Stimulated activated CD4-positive, alpha-beta T cell treated with anti-CD3 and anti-CD28 coated beads, Interleukin-1b, Interleukin-23, amount 100 ng/mL, for 48 hours (primary cell): ENCODE results near the gene PARD3B.

Source experiments
- DNase-seq: peaks from one replicate; pipeline ENCODE4 v3.0.0-alpha.2; 2020

PARD3B gene

GRCh38 chr2:205375461-205376448, 830.5 kb downstream of the PARD3B start:
- DNase-seq, result no peak

DNA sequence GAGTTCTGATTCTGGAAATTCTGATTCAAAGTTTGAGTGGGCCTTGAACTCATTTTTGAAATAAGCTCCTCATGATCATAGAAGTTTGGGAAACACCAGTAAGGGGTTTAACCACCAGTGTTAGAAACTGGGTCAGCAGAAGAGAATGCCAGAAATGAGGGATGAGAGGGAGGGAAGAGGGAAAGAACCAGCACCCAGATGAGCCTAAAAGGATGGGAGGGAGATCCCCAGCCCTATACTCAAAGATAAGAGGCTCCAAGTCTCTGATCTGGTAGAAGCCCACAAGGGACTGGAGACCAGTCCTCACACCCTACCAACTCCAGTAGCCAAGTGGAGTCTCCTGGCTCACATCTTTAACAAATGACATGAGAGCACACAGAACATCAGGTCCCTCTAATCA, 832.0 kb downstream of the PARD3B start:
- DNase-seq, result no peak

GRCh38 chr2:205383601-205384000, 838.3 kb downstream of the PARD3B start:
- DNase-seq, result no peak

DNA sequence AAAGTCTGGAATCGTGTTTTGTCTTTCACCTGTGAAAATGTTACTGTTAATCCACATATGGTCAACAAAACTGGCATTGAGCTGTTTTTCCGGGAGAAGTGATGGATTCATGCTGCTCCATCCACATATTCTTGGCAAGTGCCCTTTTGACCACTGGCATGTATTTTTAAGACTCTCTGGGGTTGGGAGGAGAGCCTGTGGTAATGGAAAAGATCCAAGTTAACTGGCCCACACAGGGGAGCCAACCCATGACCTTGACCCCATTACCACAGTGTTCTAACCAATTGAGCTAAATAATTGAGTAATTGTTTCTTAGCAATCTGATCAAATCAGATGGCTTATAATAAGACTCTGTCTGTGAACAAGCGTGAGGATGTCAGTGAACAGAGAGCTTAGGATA, 840.8 kb downstream of the PARD3B start:
- no peak for DNase-seq

DNA sequence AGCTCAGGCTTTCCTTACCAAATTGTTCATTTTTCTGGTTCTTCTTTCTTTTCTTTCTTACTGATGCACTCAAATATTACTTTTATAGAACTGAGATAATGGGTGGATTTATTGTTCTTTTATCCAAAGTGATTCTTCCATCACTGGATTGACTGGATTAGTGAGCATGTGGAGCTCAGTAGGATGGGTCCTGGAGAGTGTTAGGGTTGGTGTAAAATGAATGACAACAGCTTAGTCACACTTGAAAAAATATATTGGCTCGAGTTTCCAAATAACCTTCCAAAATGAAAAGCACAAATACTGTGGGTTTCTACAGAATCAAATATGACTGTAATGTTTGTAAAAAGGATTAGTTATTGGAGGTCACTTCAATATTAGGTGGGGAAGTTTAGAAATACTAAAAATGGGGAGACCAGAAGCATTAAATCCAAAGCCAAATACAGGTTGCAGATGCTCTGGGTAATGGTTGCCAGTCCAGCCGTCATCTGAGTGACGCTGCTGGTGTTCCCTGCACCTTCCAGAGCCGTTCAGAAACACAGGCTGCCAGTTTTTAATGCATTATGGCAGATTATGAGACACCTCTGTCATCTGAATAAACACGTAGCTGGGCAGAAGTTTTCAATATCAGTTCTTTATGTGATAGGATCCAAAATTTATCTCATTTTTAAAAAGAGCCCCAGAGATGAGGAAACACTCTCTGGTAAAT, 842.2 kb downstream of the PARD3B start:
- DNase-seq, result no peak

DNA sequence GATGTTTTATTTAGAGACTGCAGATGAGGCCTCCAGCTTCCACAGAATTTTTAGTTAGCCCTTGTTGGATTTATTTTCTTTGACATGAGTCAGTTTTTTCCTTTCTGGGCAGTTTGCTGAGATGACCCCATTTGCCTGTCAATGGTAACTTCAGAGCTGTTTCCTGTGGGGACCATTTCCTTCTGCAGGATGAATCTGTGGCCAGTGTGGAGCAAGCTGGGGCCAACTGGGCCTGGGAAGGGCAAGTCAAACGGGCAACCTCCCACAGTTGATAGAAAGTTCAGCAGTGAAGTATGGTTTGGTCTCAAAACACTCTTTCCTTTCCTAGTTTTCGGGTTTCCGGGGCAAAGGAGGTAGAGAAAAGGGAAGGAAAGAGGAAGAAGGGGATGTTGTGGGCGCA, 845.6 kb downstream of the PARD3B start:
- DNase-seq, result no peak

- no peak for DNase-seq
Observed at GRCh38 chr2:205401511-205401910, 856.2 kb downstream of the PARD3B start.

GRCh38 chr2:205402011-205402410, 856.7 kb downstream of the PARD3B start:
- DNase-seq, result no peak

GRCh38 chr2:205403244-205403825, 858.1 kb downstream of the PARD3B start:
- no peak for DNase-seq

DNA sequence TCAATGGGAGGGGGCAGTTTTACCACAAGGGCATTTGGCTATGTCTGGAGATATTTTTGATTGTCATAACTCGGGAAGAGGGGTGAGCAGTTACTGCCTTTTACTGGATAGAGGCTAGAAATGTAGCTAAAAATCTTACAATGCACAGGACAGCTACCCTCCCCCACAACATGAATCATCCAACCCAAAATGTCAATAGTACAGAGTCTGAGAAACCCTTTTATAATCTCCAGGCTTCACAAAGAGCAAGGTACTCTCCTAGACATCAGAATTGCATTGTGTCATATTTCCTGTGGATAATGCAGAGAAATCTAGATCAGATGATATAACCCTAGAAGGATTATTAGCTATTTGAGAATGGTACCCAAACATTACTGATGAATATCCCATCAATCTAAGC, 859.9 kb downstream of the PARD3B start:
- no peak for DNase-seq

- no peak for DNase-seq
Observed at GRCh38 chr2:205405752-205406151, 860.5 kb downstream of the PARD3B start.

DNA sequence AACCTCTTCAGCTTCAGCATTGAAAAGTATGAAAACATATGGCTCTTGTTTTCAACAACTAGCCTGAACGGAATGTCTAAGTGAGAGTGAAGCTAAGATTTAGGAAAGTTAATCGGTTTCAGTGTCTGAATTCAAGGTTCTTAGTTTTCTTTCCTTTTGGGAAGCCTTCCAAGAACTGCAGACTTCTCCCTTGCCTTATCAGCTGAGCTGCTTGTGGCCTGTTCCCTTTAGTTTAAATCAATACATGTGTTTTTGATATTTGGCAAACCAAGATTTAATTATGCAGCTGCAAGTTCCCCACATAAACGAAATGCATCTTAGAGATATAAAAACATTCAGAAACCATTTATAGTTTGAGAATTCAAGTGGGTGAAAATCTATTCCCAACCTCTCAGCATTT, 862.7 kb downstream of the PARD3B start:
- DNase-seq, result no peak

GRCh38 chr2:205408696-205409095, 863.4 kb downstream of the PARD3B start:
- no peak for DNase-seq

DNA sequence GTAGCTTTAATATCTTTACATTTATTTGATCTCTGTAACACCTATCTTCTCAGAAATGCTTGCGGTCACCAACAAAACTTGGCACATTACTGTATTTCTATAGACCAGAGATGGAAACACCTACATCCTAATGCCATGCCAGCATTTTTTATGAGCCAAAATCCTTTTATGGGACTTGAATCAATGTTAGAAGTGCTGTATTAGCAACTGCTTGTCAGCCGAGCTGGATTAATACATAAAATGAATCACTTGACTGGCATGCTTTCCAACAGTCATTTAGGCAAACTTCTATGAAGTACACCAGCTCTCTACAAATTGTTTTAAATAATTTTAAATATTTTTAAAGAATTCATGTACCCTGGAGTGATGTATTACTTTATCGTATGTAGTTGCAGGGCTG, 864.1 kb downstream of the PARD3B start:
- no peak for DNase-seq

- DNase-seq, result no peak
Observed at GRCh38 chr2:205411558-205411957, 866.3 kb downstream of the PARD3B start.

GRCh38 chr2:205424326-205424725, 879.1 kb downstream of the PARD3B start:
- no peak for DNase-seq

GRCh38 chr2:205425102-205425501, 879.8 kb downstream of the PARD3B start:
- DNase-seq, result no peak

GRCh38 chr2:205427112-205427511, 881.8 kb downstream of the PARD3B start:
- no peak for DNase-seq

DNA sequence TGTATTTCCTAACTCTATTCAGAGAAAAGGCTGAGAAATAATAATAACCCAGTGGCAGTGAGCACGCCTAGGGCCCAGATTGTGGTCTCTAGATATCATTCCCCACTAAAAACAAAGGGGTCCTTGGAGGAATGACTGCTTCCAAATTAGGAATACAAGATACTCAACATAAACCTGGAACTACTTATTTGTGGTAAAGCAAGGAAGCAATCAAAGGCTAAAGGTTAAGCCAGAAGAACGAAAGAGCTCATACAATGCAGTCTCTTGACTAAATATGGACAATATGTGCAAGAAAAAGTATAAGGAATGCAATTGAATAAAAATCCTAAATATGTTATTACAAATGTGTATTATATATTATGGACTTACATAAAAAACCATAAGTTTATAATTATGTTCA, 883.5 kb downstream of the PARD3B start:
- no peak for DNase-seq

DNA sequence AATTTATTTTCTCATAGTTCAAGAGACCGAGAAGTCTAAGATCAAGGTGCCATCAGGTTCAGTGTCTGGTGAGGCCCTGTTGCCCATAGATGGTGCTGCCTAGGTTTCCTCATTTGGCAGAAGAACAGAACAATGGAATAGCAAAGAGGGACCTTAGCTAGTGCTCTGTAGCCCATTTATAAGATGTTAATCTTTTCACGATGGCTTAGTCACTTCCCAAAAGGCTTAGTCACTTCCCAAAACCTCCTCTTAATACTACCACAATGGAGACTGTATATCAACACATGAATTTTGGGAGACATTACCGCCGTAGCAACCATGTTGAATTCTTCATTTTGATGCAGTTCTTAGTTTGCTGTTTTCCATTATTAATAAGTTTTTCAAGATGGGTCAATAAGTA, 890.7 kb downstream of the PARD3B start:
- no peak for DNase-seq

DNA sequence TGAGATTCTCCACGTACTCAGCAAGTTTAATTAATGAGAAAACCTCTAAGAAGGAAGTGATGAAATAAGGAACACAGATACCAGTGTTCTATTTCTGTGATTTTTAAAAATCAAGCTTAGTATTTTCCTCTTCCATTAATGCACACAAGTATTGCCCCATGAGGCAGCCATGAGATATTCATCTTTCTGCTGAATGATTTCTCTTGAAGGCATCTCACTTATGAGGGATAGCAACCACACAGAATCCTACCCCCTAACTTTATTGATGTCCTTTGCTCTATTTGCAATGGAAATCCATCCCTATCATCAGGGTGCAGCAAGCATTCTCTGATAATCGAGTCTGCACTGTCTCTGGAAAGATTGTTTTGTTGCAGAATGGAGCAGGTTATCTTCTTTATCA, 893.0 kb downstream of the PARD3B start:
- no peak for DNase-seq

DNA sequence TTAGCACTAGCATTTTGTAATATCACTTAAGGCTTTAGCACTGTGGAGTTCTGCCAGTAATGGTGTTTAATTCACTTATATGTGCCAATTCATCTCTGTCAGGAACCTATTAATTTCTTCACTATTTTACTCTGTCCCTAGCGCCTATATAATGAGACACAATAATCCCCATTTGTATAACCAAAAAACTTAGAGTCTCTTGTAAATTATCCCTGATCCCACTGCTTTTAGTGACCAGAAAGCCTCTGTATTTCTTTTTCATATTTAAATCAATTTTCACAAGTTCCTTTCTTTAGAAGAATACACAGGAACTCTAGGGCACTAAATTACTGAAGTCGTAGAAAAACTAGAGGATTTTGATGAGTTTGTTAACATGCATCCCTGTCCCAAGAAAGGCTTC, 894.3 kb downstream of the PARD3B start:
- no peak for DNase-seq

GRCh38 chr2:205441524-205441923, 896.2 kb downstream of the PARD3B start:
- DNase-seq, result no peak

GRCh38 chr2:205448189-205448588, 902.9 kb downstream of the PARD3B start:
- DNase-seq, result no peak
